DOHH2 (cell line): ENCODE data around the gene CASZ1.

Source experiments
- H3F3A ChIP-seq: fragments of 200-600 bp; sonication (generic), shearing (Covaris generic); 2 replicates; pipeline ENCODE4 v1.6.0; 2016; ENCODE audit warnings: antibody characterized with exemption, mild to moderate bottlenecking; ENCODE audit not compliant: control insufficient read depth, insufficient read depth
- H3K27ac ChIP-seq: fragments of 200-600 bp; sonication (generic); 2 replicates; pipeline ENCODE4 v1.5.1; 2014; ENCODE audit warnings: low read depth, mild to moderate bottlenecking, low read length, moderate library complexity
- H3K27me3 ChIP-seq: fragments of 200-600 bp; sonication (generic); 2 replicates; pipeline ENCODE4 v1.6.1; 2014; ENCODE audit warnings: mild to moderate bottlenecking, low read length, mixed read lengths; ENCODE audit not compliant: control insufficient read depth
- H3K36me3 ChIP-seq: fragments of 200-600 bp; sonication (generic); 2 replicates; pipeline ENCODE4 v1.6.1; 2014; ENCODE audit warnings: mild to moderate bottlenecking, low read length, moderate library complexity, mixed read lengths; ENCODE audit not compliant: control insufficient read depth
- H3K4me1 ChIP-seq: fragments of 200-600 bp; sonication (generic); 2 replicates; pipeline ENCODE4 v1.6.1; 2014; ENCODE audit warnings: mild to moderate bottlenecking, low read length, mixed read lengths; ENCODE audit not compliant: control insufficient read depth
- H3K4me2 ChIP-seq: fragments of 200-600 bp; sonication (generic); 2 replicates; pipeline ENCODE4 v1.6.0; 2014; ENCODE audit warnings: mild to moderate bottlenecking, low read length, moderate library complexity
- H3K4me3 ChIP-seq: fragments of 200-600 bp; sonication (generic); 2 replicates; pipeline ENCODE4 v1.5.1; 2014; ENCODE audit warnings: mild to moderate bottlenecking, low read length, mixed read lengths
- H3K79me2 ChIP-seq: fragments of 200-600 bp; sonication (generic); 2 replicates; pipeline ENCODE4 v1.6.1; 2014; ENCODE audit warnings: mild to moderate bottlenecking, low read length, mixed read lengths; ENCODE audit not compliant: control insufficient read depth
- H3K9me2 ChIP-seq: fragments of 200-600 bp; sonication (generic); replicated peaks from 2 replicates; pipeline ENCODE4 v1.6.1; 2014; ENCODE audit warnings: mild to moderate bottlenecking, low read length, mixed read lengths; ENCODE audit not compliant: control insufficient read depth
- H3K9me3 ChIP-seq: fragments of 200-600 bp; sonication (generic); 2 replicates; pipeline ENCODE4 v1.6.1; 2014; ENCODE audit warnings: antibody characterized with exemption, low read length, mixed read lengths; ENCODE audit not compliant: control insufficient read depth, insufficient read depth
- H4K20me1 ChIP-seq: fragments of 200-600 bp; sonication (generic); 2 replicates; pipeline ENCODE4 v1.6.0; 2014; ENCODE audit warnings: low read depth, mild to moderate bottlenecking, antibody characterized with exemption, low read length, moderate library complexity; ENCODE audit not compliant: control insufficient read depth, insufficient read depth
- EZH2phosphoT487 ChIP-seq: fragments of 200-600 bp; sonication (generic); IDR thresholded peaks from 2 replicates; pipeline ENCODE4 v1.6.1; 2017; ENCODE audit warnings: borderline replicate concordance, mild to moderate bottlenecking, antibody characterized with exemption, low read length, moderate library complexity, mixed read lengths
- TF ChIP-seq, protein P1 (sequence below): fragments of 200-600 bp; sonication (generic); IDR thresholded peaks from one replicate; pipeline ENCODE4 v1.5.1; 2014; ENCODE audit warnings: antibody characterized with exemption, mild to moderate bottlenecking, low read depth, low read length; ENCODE audit not compliant: poor library complexity, severe bottlenecking

The CASZ1 gene

DNA sequence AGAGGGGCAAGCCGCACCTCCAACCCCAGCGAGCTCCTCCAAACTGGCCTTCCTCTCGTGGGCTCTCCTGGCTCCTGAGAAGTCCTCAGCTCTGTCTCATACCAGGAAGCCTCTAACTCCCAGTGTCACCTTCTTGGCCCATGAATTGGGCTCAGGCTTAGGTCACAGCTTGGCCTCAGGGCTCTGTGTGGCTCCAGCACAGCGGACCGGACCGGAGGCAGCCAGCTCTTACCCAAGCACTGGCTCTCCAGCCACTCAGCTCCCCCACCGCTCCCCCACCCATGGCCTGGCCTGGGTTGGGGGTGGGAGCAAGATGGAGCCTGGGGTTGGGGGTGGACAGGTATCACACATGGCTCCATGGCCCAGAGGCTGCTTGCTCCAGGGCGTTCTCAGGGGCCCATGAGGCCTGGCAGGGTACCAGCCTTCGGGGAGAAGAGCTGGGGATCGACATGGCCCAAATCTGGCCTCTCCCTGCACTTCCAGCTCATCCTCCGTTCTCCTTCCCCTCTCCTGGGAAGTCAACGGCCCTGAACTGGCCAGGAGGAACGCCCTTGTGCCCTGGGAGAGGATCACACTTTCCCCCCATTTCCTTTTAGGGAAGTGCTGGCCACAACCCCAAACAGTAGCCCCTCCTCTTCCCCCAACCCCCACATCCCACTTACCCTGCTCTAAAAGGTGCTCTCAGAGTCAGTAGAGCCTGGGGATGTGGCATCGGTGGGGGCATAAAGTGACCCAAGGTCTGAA lies 97.5 kb downstream of the CASZ1 start:
- H3K27me3 ChIP-seq = peaks cover 12% of the 10 kb centered on the region
- no peak overlapping the region for H3K27ac ChIP-seq
- no peaks in the 10 kb centered on the region for H3K79me2 ChIP-seq
- H3K4me3 ChIP-seq = no peak overlapping the region
- no peaks in the 10 kb centered on the region for H3K36me3 ChIP-seq
- no peaks in the 10 kb centered on the region for H4K20me1 ChIP-seq
- H3K9me3 ChIP-seq = no peaks in the 10 kb centered on the region
- no peaks in the 10 kb centered on the region for H3F3A ChIP-seq
- no peaks in the 10 kb centered on the region for H3K9me2 ChIP-seq
- peaks cover 3% of the 10 kb centered on the region; the same call in 1 of the 2 replicates for H3K4me1 ChIP-seq
- TF ChIP-seq EZH2phosphoT487 = no peak
- TF ChIP-seq, protein P1, sequence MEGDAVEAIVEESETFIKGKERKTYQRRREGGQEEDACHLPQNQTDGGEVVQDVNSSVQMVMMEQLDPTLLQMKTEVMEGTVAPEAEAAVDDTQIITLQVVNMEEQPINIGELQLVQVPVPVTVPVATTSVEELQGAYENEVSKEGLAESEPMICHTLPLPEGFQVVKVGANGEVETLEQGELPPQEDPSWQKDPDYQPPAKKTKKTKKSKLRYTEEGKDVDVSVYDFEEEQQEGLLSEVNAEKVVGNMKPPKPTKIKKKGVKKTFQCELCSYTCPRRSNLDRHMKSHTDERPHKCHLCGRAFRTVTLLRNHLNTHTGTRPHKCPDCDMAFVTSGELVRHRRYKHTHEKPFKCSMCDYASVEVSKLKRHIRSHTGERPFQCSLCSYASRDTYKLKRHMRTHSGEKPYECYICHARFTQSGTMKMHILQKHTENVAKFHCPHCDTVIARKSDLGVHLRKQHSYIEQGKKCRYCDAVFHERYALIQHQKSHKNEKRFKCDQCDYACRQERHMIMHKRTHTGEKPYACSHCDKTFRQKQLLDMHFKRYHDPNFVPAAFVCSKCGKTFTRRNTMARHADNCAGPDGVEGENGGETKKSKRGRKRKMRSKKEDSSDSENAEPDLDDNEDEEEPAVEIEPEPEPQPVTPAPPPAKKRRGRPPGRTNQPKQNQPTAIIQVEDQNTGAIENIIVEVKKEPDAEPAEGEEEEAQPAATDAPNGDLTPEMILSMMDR = no peak
- H3K4me2 ChIP-seq = no peak overlapping the region

DNA sequence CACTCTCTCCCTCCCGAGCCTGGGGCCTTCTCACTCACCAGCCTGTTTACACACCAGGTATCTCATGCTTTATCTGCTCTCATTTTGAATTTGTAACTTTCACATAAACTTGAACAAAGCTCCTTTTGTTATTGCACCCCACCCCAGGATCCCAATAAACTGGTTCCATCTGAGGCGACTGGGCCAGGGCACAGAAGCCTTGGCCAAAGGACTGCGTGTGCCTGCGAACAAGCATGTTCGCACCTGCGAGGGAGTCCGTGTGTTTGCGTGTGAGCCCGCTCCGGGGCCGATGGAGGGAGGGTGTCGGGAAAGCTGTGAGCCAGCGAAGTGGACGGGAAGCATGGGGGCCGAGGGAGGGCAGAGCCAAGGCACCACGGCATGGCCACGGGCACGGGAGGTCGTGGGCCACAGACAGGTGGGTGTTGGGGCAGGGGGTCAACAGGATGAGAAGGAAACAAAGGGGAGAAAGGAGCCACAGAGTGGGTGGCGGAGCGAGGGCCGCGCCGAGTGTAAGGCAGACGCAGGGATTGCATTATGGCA lies 98.8 kb downstream of the CASZ1 start:
- Histone ChIP-seq H3K27ac (no peak overlapping the region), H3K9me2 (no peaks in the 10 kb centered on the region), H3K9me3 (no peaks in the 10 kb centered on the region), H3K79me2 (no peaks in the 10 kb centered on the region), H3K36me3 (no peaks in the 10 kb centered on the region), H3K4me1 (peaks cover 12% of the 10 kb centered on the region), H3K4me2 (no peak overlapping the region), H3K4me3 (no peak overlapping the region), H3F3A (peaks cover 6% of the 10 kb centered on the region; the same call in 1 of the 2 replicates), H3K27me3 (peaks cover 12% of the 10 kb centered on the region), H4K20me1 (no peaks in the 10 kb centered on the region)
- TF ChIP-seq, protein P1 = no peak
- TF ChIP-seq EZH2phosphoT487 = no peak

DNA sequence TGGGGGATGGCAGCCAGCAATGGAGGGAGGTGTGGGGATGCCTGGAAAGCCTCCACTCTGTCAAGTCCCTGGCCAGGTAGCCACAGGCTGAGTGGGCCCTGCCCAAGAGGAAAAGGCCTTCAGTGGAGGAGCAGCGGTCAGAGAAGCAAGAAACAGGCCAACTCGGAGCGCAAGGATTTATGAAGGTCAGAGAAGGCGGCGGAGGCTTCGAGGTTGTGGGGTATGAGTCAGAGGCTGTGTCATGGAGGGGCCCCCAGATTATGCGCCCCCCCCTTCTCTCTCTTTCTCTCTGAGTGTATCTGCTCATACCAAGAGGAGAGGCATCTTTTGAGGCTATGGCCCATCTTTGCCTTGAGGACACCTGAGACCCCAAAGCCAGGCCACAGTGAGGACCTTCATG lies 99.5 kb downstream of the CASZ1 start:
- Histone ChIP-seq H3F3A (peaks cover 7% of the 10 kb centered on the region; the same call in 1 of the 2 replicates), H3K4me3 (no peak overlapping the region), H4K20me1 (no peaks in the 10 kb centered on the region), H3K27me3 (peaks cover 12% of the 10 kb centered on the region), H3K4me1 (peaks cover 15% of the 10 kb centered on the region), H3K36me3 (no peaks in the 10 kb centered on the region), H3K27ac (no peak overlapping the region), H3K4me2 (no peak overlapping the region), H3K79me2 (no peaks in the 10 kb centered on the region), H3K9me3 (no peaks in the 10 kb centered on the region), H3K9me2 (no peaks in the 10 kb centered on the region)
- no peak for TF ChIP-seq EZH2phosphoT487
- TF ChIP-seq, protein P1 = no peak
